ENCODE measurements around the gene DSCAML1.
"Not testable (repeated sequence)": the region's sequence is repeated elsewhere in the genome, so short reads cannot be mapped to it uniquely, and the experiment has no call there.

The DSCAML1 gene

DNA sequence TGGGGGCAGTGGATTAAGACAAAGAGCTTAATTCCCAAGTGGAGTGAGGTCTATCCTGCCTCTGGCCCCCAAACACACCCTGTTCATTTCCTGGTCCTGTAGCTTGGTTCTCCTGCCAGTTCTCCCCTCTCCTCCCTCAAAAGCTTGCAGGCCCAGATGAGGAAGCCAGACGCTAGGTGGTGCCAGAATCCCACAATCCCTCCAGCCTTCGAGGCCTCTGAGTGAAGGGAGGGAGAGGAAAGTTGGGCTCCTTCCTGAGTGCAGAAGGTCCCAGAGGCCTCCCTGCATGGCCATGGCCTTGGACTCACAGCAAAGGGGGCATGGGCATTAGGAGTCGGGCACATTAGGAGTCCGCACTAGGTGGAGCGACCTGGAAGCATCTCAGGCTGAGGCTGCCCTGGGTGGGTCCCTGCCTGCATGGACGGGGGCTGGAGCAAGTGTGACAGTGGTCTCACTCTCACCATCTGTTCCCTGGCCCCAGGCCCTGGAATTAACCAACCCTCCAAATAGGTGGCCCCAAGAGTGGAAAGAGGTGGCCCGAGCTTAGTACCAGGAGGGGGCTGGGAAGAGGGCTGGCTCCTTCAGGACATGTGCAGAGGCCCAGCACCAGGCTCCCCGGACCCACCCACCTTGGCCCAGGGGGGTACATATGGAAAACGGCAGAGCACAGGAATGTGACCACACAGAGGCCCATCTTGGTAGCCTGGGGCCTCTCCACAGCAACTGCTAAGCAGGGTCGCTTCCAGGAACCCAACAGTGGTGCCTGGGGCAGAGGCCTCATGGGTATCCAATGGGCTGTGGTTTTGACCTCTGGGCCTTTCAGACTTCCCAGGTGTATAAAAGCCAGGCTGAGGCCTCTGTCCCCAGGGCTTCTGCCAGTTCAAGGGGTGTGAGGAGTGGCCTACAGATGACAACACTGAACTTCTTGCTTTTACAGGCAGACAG, 22.4 kb upstream of the DSCAML1 start:
- peak; percentile 83 for DNase-seq (ENCODE audit: low spot score)

DNA sequence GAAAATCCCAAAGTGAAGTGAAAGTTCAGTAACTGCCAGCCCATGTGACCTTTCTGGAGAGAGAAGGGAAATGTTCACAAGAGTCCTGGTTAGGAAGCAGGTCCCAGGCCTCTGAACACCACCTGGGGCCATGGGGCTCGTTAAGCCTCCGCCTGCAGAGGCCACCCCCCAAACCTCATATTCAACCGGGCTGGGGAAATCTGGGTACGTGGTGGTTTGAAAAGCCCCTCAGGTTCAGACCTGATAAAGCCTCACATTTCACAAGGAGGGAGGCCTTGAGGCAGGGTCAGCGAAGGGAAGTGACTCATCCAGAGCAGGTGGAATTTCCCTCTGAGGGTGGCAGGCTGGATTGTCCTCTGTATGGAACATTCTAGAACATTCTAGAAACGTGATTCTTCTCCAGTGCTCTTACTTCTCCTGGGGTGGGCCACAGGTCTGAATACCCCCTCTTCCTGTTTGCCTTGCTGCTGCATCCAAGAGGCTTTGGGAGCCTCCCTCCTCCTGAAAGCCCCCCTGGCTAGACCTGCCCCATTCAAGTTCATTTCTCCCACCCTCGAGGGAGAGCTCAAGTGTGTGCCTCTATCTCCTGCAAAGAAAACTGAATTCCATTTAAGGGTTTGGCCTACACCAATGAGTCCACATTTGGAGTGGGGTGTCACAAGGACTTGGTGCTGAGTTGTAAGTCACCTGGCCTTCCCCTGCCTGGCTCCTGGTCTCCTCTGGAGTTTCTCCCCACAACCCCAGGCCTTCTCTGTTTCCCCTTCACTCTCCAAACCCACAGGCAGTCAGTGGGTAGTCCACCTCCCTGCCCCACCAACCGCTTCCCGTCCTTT, 21.2 kb upstream of the DSCAML1 start:
- no peak for DNase-seq (ENCODE audit: low spot score)

DNA sequence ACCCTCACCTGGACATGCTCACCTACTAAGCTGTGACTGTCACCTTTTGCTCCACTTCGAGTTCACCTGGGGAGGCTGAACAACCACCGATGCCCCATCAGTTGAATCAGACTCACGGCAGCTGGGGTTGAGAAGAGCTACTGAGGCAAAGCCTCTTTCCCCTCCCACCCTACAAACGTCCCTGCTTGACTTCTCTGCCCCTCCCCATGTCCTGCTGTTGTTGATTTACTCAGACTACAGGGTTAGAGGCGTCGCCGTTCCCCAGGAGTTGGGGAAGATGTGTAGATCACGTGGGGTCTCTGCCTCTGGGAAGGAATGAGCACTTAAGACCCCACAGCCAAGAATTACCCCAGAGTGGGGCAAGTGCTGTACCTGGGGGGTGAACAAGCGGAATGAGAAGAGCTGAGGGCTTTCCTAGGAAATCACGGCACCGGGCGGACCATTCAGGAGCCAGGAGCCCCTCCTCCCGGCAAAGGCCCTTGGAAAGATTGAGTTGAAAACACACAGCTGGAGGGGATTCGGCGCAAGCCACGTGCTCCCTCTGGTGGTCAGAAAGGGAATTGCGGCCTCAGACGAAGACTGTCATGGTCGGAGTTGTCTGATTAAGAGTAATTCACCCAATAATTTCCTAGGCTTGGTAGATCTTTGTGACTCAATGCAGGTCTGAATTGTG, 20.5 kb upstream of the DSCAML1 start:
- peak; percentile 75 for DNase-seq (ENCODE audit: low spot score)

DNA sequence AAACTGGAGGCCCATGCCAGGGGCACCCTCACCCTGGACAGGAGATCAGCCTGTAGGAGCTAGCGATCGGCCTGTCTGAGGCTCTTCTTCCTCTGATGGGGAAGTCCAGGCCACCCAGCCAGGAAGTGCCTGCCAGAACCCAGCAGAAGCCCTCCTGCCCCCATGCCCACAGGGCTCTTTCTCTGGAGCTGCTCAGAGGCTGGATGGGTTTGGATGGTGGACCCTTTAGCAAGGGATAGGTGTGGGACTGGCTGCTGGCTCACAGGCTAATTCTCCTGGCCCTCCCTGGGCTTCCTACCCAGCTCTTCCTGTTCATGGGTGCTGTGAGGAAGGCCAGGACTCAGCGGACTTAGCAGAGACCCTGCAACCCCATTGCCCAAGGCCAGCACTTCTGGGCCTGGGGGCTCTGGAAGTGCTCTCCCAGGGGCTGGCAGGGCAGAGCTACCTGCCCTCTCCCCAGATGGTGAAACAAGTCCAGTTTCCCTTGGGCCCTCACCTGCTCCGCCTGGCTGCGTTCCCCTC, 19.9 kb upstream of the DSCAML1 start:
- DNase-seq (ENCODE audit: low spot score), result no peak

DNA sequence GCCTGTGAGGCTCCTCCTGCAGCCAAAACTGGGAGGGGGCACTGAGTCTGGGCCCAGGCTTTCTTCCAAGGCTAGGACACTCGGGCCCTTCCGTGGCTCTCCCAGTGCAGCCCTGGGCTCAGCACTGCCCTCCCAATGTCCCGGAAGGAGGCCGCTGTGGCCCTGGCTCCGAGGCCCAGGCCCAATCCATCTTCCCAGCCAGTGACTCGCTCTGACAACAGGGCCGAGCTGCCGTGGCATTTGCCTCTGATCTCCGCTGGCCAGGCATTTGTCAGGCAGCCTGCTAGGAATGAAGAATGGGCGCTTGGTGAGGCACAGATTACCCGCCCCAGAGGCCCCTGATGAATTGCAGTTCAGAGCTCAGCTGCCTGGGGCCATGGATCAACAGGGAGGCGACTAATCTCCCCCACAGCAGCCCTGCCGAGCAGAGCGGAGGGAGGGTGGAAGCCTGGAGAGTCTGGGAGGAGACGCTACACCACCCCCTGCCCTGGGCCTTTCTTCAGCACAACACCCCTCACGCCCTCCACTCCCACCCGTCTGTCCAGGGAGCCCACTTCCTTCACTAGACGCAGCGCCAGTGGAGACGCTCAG, 19.2 kb upstream of the DSCAML1 start:
- DNase-seq (ENCODE audit: low spot score), result no peak

DNA sequence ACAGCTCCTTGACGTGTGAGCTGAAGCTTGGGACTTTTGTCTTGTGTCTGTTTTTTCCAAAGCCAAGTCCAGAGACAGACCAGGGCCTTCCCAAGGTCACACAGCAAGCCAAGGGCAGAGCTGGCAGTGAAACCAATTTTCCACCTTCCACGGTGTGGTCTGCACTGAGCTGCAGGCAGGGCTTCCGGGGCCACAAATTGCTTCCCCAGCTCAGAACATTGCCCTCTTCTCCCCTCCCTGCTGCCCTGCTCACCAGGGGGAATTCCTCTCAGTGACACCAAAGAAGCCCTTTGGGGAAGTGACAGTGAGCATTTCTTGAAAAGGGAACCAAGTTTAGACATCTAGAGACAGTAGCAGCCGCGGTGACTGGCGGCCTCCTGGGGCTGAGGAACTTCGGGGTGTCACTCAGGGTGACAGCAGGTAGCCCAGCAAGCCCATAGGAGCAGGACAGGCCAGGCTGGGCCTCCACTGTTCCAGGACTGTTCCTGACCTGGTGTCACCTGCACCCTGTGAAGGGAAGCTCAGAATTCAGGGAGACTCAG, 18.3 kb upstream of the DSCAML1 start:
- no peak for DNase-seq (ENCODE audit: low spot score)

DNA sequence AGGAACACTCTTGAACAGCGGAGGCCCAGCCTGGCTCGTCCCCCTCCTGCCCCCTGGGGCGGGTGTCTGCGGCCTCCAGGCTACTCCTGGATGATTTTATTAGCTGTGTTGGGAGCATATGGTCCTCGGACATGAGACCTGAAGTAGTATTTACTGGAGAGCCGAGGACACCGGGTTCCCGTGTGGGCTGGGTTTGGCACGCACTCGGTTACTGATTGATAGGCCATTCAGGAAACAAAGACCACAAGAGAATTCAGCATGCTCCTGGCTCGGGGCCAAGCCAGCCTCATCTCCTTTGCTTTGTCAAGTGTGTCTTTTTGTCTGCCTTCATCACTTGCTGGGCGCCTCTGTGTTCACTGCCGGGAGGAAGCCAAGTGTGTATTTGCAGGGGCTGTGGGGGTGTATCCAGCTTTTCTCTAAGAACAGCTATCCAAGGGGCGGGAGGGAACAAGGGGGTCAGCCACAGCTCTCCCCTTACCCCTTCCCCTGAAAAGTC, 17.8 kb upstream of the DSCAML1 start:
- no peak for DNase-seq (ENCODE audit: low spot score)

DNA sequence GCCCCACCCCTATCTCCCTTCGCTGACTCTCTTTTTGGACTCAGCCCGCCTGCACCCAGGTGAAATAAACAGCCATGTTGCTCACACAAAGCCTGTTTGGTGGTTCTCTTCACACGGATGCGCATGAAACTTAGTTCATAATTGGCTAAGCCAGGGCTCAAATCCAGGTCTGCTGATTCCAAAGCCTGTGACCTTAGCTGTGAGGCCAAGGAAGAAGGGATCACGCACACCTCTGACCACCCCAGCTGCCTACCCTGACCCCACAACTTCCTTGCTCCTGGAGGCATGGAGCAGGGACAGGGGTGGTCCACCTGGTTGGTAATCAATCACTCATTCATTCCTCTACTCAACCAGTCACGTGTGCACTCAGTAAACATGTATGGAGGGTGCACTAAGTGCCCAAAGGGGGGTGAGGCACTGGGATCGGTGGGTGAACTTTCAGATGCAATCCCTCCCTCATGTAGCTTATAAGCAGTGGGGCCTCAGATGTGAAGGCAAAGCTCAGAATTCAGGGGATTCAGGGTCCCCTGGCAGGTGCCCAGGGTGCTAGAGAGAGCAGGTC, 17.3 kb upstream of the DSCAML1 start:
- DNase-seq (ENCODE audit: low spot score), result no peak

DNA sequence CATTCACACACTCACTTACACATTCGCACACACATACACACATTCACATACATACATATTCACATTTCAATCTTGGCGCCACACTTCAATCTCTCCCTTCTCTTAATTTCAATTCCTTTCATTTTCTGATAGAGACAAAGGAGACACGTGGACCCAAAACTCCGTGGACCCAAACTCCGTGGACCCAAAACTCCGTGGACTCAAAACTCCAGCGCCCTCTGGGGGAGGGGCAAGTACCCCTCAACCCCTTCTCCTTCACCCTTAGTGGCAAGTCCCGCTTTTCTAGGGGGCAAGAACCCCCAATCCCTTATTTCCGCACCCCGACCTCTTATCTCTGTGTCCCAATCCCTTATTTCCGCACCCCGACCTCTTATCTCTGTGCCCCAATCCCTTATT, 13.0 kb upstream of the DSCAML1 start:
- DNase-seq (ENCODE audit: low spot score), result not testable (repeated sequence)

DNA sequence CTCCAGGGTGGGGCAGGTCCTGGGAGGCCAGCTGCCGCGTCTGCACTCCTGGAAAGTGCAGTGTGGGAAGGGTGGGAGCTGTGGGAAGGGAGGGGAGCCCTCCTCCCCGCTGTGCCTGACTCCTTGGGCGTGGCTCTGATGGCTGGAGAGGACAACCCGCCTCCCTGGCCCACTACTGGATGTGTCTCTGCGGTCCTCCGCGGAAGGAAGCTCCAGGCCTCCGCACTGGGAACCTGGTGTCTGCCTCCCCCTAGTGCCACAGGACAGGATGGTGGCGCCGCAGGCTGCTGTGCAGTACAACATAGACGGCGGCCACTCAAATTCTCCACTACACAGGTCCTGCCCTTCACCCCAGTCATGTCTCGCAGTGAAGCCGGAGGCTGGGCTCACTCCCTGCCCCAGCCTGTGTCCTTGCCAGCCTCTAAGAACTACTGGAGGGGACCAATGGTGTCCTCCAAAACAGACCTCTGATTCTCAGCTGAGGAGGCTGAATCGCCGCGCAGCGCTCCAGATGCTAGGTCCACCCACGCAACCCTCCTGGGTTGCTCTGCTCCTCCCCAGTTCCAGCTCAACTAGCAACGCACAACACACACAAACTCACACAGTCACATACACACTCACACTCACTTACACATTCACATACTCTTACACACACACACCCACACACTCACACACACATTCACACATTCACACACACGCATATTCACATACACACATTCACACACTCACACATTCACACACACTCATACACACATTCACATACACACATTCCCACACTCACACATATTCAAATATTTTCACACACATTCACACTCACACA, 12.4 kb upstream of the DSCAML1 start:
- DNase-seq (ENCODE audit: low spot score), result peak; percentile 84

DNA sequence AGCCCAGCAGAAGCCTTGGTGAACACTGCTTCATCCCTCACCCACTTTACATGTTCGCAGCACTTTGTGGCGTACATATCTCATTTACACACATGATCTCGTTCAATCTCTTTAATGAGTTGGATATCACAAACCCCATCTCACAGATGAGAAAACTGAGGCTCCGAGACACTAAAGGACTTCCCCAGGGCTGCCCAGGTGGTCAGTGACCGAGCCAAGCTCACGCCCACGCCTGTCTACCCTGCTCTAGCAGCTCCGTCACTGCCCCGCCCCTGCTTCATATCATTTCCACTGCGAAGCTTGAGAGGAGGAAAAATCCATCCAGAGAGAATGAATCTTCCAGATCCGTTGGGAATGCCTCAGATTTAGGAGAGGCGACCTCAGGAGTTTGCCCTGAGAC, 11.8 kb upstream of the DSCAML1 start:
- no peak for DNase-seq (ENCODE audit: low spot score)

DNA sequence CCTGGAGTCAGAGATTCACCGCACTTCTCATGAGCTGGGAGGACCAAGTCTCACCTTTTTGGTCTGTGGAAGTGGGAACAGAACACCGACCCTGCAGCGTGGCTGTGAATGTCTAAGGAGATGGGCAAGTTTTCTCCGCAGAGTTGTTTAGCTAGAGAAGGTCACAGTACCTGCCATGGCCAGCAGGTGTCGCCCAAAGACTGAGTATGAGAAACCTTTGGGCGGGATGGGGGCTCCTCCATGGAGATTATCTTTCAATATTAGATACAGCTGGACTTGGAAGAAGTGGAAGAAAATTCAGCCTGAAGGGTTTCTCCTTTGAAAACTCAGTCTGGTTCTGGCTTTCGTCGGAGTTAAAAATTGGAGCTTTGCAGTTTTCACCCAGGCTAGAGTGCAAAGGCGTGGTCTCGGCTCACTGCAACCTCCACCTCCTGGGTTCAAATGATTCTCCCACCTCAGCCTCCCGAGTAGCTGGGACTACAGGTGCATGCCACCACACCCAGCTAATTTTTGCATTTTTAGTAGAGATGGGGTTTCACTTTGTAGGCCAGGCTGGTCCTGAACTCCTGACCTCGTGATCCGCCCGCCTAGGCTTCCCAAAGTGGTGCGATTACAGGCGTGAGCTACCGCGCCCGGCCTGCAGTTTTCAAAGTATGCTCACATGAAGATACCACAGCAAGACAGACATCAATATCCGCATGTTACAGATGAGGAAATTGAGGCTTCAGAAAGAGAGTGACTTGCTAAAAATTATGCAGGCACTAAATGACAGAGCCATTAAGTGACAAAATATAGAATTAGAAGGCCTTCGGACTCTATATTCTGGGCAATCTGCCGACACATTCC, 10.7 kb upstream of the DSCAML1 start:
- peak; percentile 63 for DNase-seq (ENCODE audit: low spot score)

DNA sequence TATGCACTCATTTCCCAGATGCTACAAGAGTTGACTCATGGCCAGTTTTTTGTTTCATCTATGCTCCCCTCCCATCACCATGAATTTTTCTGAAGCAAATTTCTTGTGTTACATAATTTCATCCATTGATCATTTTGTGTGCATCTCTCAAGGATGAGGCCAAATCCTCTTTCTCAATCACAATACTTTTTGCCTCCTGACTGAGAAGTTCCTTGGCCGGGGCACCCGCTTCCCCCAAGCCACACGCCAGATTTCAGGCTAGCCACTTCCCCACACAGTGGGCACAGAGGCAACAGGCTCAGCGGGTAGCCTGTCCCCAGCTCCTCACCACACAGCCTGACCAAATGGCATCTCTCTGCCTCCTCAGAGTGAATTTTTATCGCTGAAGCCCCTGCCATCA, 9.8 kb upstream of the DSCAML1 start:
- DNase-seq (ENCODE audit: low spot score), result no peak

DNA sequence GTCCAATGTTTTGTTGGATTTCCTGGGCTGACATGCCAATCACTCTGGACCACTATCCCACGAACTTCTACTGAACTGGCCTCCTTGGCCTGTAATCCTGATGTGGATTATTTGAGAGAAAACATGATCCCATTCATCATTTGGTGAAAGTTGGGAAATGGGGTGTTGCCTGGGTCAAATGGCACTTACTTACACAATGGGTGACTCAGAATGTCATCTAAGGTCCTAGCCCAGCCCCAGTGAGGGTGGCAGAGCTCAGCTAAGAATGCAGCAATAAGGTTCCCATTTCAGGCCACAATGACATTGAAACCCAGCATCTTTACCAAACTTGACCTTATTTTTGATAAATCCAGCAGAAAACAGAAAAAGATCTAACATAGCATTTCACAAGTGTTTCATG, 8.0 kb upstream of the DSCAML1 start:
- no peak for DNase-seq (ENCODE audit: low spot score)

DNA sequence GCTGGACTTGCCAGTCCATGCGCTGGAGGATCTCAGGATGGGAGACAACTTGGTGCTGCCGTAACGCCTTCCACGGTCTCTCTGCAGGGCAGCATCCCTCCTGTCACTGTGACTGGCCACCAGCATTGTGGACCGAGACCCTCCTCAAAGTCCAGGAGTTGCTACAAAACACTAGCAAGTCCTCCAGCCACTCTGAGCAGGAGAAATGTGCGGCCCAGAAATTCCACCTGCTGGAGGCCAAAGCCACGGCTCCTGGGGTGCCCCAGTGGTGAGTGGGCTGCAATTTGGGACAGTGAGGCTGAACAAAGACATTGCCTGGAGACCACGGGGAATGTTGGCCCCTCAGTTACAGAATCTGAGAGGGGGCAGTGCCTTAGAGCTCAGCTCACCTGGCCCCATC, 6.9 kb upstream of the DSCAML1 start:
- DNase-seq (ENCODE audit: low spot score), result no peak

DNA sequence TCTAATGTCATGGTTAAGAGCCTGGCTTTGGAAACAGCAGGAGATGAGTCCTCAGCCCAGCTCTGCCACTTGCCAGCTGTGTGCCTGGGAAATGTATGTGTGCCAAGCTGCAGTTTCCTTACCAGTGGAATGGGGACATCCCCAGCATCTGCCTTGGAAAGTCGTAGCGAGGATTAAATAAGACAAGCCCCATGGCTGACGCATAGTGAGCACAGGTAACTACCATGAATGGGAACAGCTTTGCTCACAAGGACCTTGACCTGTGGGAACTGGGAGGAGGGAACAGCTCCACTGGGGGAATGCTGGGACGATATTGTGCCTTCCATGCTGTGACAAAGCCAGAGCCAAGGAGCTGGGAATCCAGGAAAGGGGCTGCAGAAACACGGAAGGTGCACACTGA, 2.6 kb upstream of the DSCAML1 start:
- DNase-seq (ENCODE audit: low spot score), result no peak

DNA sequence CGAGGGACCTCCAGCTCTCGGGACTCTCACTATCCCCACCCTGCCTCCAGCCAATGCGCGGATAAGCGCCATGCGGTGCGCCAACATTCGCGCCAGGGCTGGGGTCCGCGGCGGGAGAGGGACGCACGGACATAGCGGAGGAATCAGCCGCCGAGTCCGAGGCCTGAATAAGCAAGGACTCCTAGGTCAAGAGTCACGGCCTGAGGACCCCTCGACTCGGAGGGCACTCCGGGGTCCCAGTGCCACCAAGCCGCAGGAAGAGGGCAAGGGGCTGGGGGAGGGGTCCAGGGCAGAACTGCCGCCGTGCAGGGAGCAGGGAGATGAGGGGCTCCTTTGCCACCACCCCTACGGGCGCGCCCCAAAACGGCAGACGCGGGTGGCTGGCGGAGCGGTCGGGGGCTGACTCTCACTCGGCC, 552 bp downstream of the DSCAML1 start:
- DNase-seq (ENCODE audit: low spot score), result no peak

DNA sequence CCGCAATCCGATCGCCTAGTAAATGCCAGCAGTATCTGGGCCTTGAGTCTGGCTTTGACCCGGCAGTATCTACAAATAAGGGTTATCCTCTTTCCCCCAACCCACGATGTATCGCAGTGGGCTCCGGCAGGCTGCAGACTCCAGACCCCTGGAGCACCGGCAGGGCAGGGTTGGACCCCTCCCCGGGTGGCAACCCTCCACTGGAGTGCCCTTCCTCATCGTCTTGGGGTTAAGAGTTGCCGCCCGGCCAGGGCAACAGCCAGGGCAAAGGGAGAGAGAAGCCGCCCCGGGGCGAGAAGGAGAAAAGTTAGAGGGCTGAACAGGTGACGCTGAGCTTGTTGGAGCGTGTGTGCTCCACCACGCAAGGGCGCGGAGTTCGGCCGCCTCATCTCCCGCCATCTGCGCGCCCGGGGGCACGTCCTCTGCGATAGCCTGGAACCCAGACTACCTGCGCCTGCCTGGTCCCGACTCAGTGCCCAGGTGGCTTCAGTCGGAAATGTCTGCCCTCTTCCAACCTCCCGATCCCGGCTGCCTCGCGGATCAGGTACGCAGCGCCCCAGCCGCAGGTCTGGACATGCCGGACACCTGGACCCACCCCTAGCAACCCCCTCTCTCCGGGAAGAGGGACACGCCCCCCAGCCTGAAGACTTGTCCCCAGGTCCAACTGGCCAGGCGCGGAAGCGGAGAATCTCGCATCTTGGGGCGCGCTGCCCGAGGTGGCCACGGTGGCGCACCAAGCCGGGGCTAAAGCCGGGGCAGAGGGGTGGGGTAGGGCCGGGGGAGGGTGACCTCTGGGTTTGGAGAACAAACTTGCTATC, 1.2 kb downstream of the DSCAML1 start:
- DNase-seq (ENCODE audit: low spot score), result no peak

Data from HuH-7 (cell line).